GM12892 (cell line): Measurements from ENCODE around the gene CSRNP2.

Experiments used
- POLR2A ChIP-seq: IDR thresholded peaks from 2 replicates; pipeline ENCODE4 v1.6.1; 2011; ENCODE audit warnings: low read depth, low read length, control low read depth
- POLR2AphosphoS5 ChIP-seq: IDR thresholded peaks from 2 replicates; pipeline ENCODE4 v1.6.1; 2011; ENCODE audit warnings: low read depth, low read length, control low read depth
- TAF1 ChIP-seq: IDR thresholded peaks from 2 replicates; pipeline ENCODE4 v1.6.1; 2011; ENCODE audit warnings: low read depth, mild to moderate bottlenecking, control low read depth, low read length, borderline replicate concordance

DNA sequence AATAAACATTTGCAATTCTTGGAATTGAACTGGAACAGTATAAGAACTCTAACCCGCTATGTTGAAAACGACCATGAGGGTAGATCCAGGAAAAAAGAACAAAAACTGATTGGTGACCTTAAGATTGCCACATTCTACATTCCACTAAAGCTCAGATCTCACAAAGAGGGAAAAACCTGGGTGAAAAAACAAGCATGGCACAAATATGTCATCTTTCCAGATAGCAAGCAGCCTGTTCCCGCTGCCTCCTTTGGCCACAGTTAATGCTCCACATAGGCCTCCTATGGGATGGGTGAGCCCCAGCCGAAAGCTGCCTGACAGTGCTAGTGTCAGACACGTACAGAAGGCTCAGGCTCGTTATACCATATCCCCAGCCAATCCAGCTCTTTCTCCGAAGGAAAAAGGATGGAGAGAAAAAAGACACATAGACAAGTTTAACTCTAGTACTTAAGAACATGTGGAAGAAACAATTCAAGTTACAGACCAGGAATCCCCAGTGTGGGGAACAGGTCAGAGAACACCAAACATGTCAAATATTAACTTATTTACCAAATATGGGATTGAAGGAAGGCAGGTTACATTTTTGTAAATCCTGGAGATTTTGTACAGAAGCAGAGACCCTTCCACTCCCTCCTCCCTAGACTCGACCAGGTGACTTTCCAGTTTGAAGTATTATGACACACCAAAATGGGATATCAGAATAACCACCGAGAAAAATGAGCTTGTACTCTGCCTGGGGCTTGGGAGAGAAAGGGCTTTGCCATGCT is 20.6 kb downstream of the CSRNP2 start:
- TF ChIP-seq POLR2AphosphoS5: no peak
- TF ChIP-seq POLR2A: no peak
- TF ChIP-seq TAF1: no peak
